Liver (tissue), 9 donors: ENCODE measurements around the gene DAPK1. TPM values are rescaled to one million over a fixed set of nuclear protein-coding genes. Genes with fewer than 3 reads are reported as not detected.

Experiments
- DNase-seq: peaks from one replicate; pipeline ENCODE4 v3.0.0-alpha.2; 2017; ENCODE audit warnings: low spot score
- H3K27ac ChIP-seq, 2 donors: one replicate each; pipeline ENCODE4 v1.7.0; 2013; ENCODE audit warnings: inconsistent platforms in 2 of 2, low read length in 2 of 2, control low read depth in 1 of 2, low read depth in 1 of 2, mild to moderate bottlenecking in 1 of 2
- H3K27me3 ChIP-seq, 4 donors: one replicate each; pipeline versions ENCODE4 v1.6.1 to v1.7.0; 2013; ENCODE audit warnings: low read length in 3 of 4, inconsistent platforms in 1 of 4, mild to moderate bottlenecking in 1 of 4, moderate library complexity in 1 of 4; ENCODE audit not compliant: control insufficient read depth in 4 of 4, insufficient read depth in 4 of 4
- H3K36me3 ChIP-seq, 4 donors: one replicate each; pipeline versions ENCODE4 v1.6.1 to v1.7.0; 2013; ENCODE audit warnings: low read length in 3 of 4, mild to moderate bottlenecking in 3 of 4, low read depth in 1 of 4, moderate library complexity in 1 of 4; ENCODE audit not compliant: control insufficient read depth in 4 of 4, insufficient read depth in 3 of 4
- H3K4me1 ChIP-seq, 4 donors: one replicate each; pipeline versions ENCODE4 v1.6.1 to v1.7.0; 2013; ENCODE audit warnings: low read length in 3 of 4, mild to moderate bottlenecking in 3 of 4, moderate library complexity in 1 of 4; ENCODE audit not compliant: control insufficient read depth in 4 of 4, insufficient read depth in 4 of 4
- H3K4me3 ChIP-seq, 3 donors: one replicate each; pipeline versions ENCODE4 v1.6.1 to v1.7.0; 2013; ENCODE audit warnings: low read length in 3 of 3, control low read depth in 1 of 3, low read depth in 1 of 3, mild to moderate bottlenecking in 1 of 3
- H3K9ac ChIP-seq, 2 donors: one replicate each; pipeline ENCODE4 v1.7.0; 2013; ENCODE audit warnings: low read length in 2 of 2, mild to moderate bottlenecking in 2 of 2, moderate library complexity in 2 of 2, control low read depth in 1 of 2, low read depth in 1 of 2
- H3K9me3 ChIP-seq, 4 donors: one replicate each; pipeline versions ENCODE4 v1.6.1 to v1.7.0; 2013; ENCODE audit warnings: low read length in 3 of 4; ENCODE audit not compliant: control insufficient read depth in 4 of 4
- ATF3 ChIP-seq: IDR thresholded peaks from 2 replicates; pipeline ENCODE4 v1.6.1; 2016; ENCODE audit warnings: antibody characterized with exemption
- CTCF ChIP-seq: fragments of 150-350 bp; IDR thresholded peaks from 2 replicates; pipeline ENCODE4 v1.5.1; 2017; ENCODE audit warnings: improper control_type of control experiment, low read depth, low read length; ENCODE audit not compliant: missing input control
- EGR1 ChIP-seq, 2 donors: IDR thresholded peaks; 2 replicates each; pipeline ENCODE4 v1.6.1; 2016 to 2018; ENCODE audit warnings: antibody characterized with exemption in 2 of 2, low read depth in 2 of 2
- FOXA1 ChIP-seq: IDR thresholded peaks from 2 replicates; pipeline ENCODE4 v1.6.1; 2016; ENCODE audit warnings: antibody characterized with exemption
- GABPA ChIP-seq, 2 donors: IDR thresholded peaks in 1 of 2; conservative IDR thresholded peaks in 1 of 2; 2 replicates each; pipeline ENCODE4 v1.6.1; 2016; ENCODE audit warnings: antibody characterized with exemption in 2 of 2, mild to moderate bottlenecking in 1 of 2, moderate library complexity in 1 of 2
- HNF4A ChIP-seq, 2 donors: conservative IDR thresholded peaks; 2 replicates each; pipeline ENCODE4 v1.6.1; 2016; ENCODE audit warnings: antibody characterized with exemption in 2 of 2, mild to moderate bottlenecking in 2 of 2
- HNF4G ChIP-seq: IDR thresholded peaks from 2 replicates; pipeline ENCODE4 v1.6.1; 2016; ENCODE audit warnings: antibody characterized with exemption
- JUND ChIP-seq, 2 donors: IDR thresholded peaks; 2 replicates each; pipeline ENCODE4 v1.6.1; 2016; ENCODE audit warnings: antibody characterized with exemption in 2 of 2
- MAX ChIP-seq: IDR thresholded peaks from 2 replicates; pipeline ENCODE4 v1.6.1; 2016; ENCODE audit warnings: antibody characterized with exemption
- NR2F2 ChIP-seq: IDR thresholded peaks from 2 replicates; pipeline ENCODE4 v1.6.1; 2016; ENCODE audit warnings: antibody characterized with exemption
- REST ChIP-seq: IDR thresholded peaks from 2 replicates; pipeline ENCODE4 v1.6.1; 2016; ENCODE audit warnings: antibody characterized with exemption, mild to moderate bottlenecking
- RXRA ChIP-seq, 2 donors: IDR thresholded peaks; 2 replicates each; pipeline ENCODE4 v1.6.1; 2017 to 2018; ENCODE audit warnings: antibody characterized with exemption in 2 of 2, mild to moderate bottlenecking in 1 of 2
- TAF1 ChIP-seq: conservative IDR thresholded peaks from 2 replicates; pipeline ENCODE4 v1.6.1; 2016; ENCODE audit warnings: antibody characterized with exemption, mild to moderate bottlenecking
- ZBTB33 ChIP-seq: IDR thresholded peaks from 2 replicates; pipeline ENCODE4 v1.6.1; 2016; ENCODE audit warnings: antibody characterized with exemption
- WGBS: extraction: QIAGEN DNeasy Blood & Tissue Kit; methylation state at CpG from one replicate; pipeline ENCODE4 v1.1.7; 2013; 5-methylcytosine and 5-hydroxymethylcytosine counted together
- polyA plus RNA-seq, 2 donors: library from polyadenylated mRNA; stranded (reverse) in 1 of 2; unstranded in 1 of 2; fragments of 200-250 nt in 1 of 2; fragments of >200 nt in 1 of 2; fragmentation: Nextera tagmentation in 1 of 2; extraction: Ambion mirVana in 1 of 2; gene quantifications; one replicate each; pipeline versions ENCODE4 v1.2.1 to v1.2.3, GENCODE V29; 2013 to 2015
- total RNA-seq, 2 donors: library from RNA; depleted of rRNA; stranded (reverse); fragments of >200 nt; gene quantifications; one replicate each; pipeline ENCODE4 v1.2.3, GENCODE V29; 2014
- donor health status: healthy.
- donor health status: healthy.
- donor health status: healthy.
- donor health status: healthy.
- donor health status: healthy.

The DAPK1 gene
- total and polyA plus RNA-seq, 4 donors, result 14.0 to 40.8 (median 21.8) TPM

- H3K9ac ChIP-seq, result peak overlapping the region; percentile 15 to 55
- no peaks in the 10 kb centered on the region for H3K27me3 ChIP-seq
- WGBS, result 31% methylated on average over 6 of the region's 6 CpGs
- no peak overlapping the region for H3K4me3 ChIP-seq
- peak; percentile 49 for DNase-seq
- H3K4me1 ChIP-seq, result peaks cover 27 to 90% (median 78%) of the 10 kb centered on the region in 4 donors
- H3K36me3 ChIP-seq, result peaks cover 0 to 6% (median 1%) of the 10 kb centered on the region in 4 donors
- H3K27ac ChIP-seq, result peak overlapping the region; percentile 71 to 83
- no peak for TF ChIP-seq EGR1 (IDR thresholded peaks at IDR 0.05; ENCODE audit: low read depth in 2 of 2)
- TF ChIP-seq CTCF, result no peak
- no peak for TF ChIP-seq ATF3
- TF ChIP-seq ZBTB33, result no peak
- no peak for TF ChIP-seq REST
- TF ChIP-seq TAF1, result no peak
- TF ChIP-seq RXRA (IDR thresholded peaks at IDR 0.05), result peak in 1 of 2 donors; percentile 38
- TF ChIP-seq HNF4A (conservative IDR thresholded peaks at IDR 0.05), result peak; percentile 88 to 92
- TF ChIP-seq JUND (IDR thresholded peaks at IDR 0.05), result peak in 1 of 2 donors; percentile 21
- TF ChIP-seq NR2F2, result no peak
- TF ChIP-seq FOXA1, result no peak
- no peak for TF ChIP-seq MAX
- peak; percentile 21 for TF ChIP-seq HNF4G
- H3K9me3 ChIP-seq, result no peaks in the 10 kb centered on the region
These were observed 71.4 kb downstream of the DAPK1 start for GRCh38 chr9:87569008-87569509.

- H3K36me3 ChIP-seq, result peaks cover 0 to 6% (median 1%) of the 10 kb centered on the region in 4 donors
- TF ChIP-seq ZBTB33 (no peak), GABPA (IDR thresholded peaks at IDR 0.05 in 1 of 2, conservative IDR thresholded peaks at IDR 0.05 in 1 of 2) (peak in 1 of 2 donors; percentile 39), NR2F2 (peak; percentile 89), HNF4A (conservative IDR thresholded peaks at IDR 0.05) (peak in 1 of 2 donors; percentile 1)
- H3K27ac ChIP-seq, result peak overlapping the region; percentile 71 to 83
- peak overlapping the region; percentile 30 to 55 for H3K9ac ChIP-seq
- peaks cover 27 to 87% (median 78%) of the 10 kb centered on the region in 4 donors for H3K4me1 ChIP-seq
- H3K27me3 ChIP-seq, result no peaks in the 10 kb centered on the region
- H3K4me3 ChIP-seq, result no peak overlapping the region
- DNase-seq, result no peak
- WGBS, result 6% methylated on average over 5 of the region's 5 CpGs
- no peaks in the 10 kb centered on the region for H3K9me3 ChIP-seq
These were observed 71.9 kb downstream of the DAPK1 start for GRCh38 chr9:87569518-87569917.
